Tibial nerve (tissue), 4 donors: ENCODE measurements around the gene NPW. TPM values are rescaled to one million over a fixed set of nuclear protein-coding genes. Genes with fewer than 3 reads are reported as not detected.
"Not testable (repeated sequence)": the region's sequence is repeated elsewhere in the genome, so short reads cannot be mapped to it uniquely, and the experiment has no call there.

Source experiments
- DNase-seq, 2 donors: peaks; one replicate each; pipeline ENCODE4 v3.0.0-alpha.2; 2019; ENCODE audit warnings: low spot score in 2 of 2
- H3K27ac ChIP-seq, 4 donors: fragments of 200-600 bp; sonication (generic) in 3 of 4; one replicate each; pipeline ENCODE4 v1.5.1; 2017 to 2019; ENCODE audit warnings: mild to moderate bottlenecking in 1 of 4
- H3K27me3 ChIP-seq, 2 donors: fragments of 200-600 bp; sonication (generic) in 1 of 2; one replicate each; pipeline versions ENCODE4 v1.5.1 to v1.6.0; 2017 to 2019
- H3K36me3 ChIP-seq, 3 donors: fragments of 200-600 bp; sonication (generic); one replicate each; pipeline ENCODE4 v1.5.1; 2018 to 2019
- H3K4me1 ChIP-seq, 4 donors: fragments of 200-600 bp; sonication (generic) in 3 of 4; one replicate each; pipeline ENCODE4 v1.5.1; 2017 to 2019
- H3K4me3 ChIP-seq, 4 donors: fragments of 200-600 bp; sonication (generic) in 3 of 4; one replicate each; pipeline ENCODE4 v1.5.1; 2017 to 2019; ENCODE audit warnings: mild to moderate bottlenecking in 1 of 4, moderate library complexity in 1 of 4
- H3K9me3 ChIP-seq, 4 donors: fragments of 200-600 bp; sonication (generic) in 3 of 4; one replicate each; pipeline ENCODE4 v1.5.1; 2017 to 2019
- CTCF ChIP-seq, 5 experiments: fragments of 200-600 bp in 3 of 5; fragments of 450-650 bp in 2 of 5; sonication (generic) in 3 of 5; IDR thresholded peaks; one replicate each; pipeline ENCODE4 v1.5.1; 2016 to 2019; ENCODE audit warnings: antibody characterized with exemption in 5 of 5, mild to moderate bottlenecking in 3 of 5, moderate library complexity in 2 of 5
- EP300 ChIP-seq, 2 donors: sonication (generic); formaldehyde crosslinking; IDR thresholded peaks; one replicate each; pipeline ENCODE4 v1.6.1; 2017; ENCODE audit warnings: antibody characterized with exemption in 2 of 2, mild to moderate bottlenecking in 1 of 2
- POLR2A ChIP-seq, 2 donors: fragments of 450-650 bp; IDR thresholded peaks; one replicate each; pipeline ENCODE4 v1.6.1; 2017; ENCODE audit warnings: antibody characterized with exemption in 2 of 2, mild to moderate bottlenecking in 2 of 2, moderate library complexity in 2 of 2
- WGBS, 2 donors: methylation state at CpG; one replicate each; pipeline ENCODE4 v1.1.5; 2018; 5-methylcytosine and 5-hydroxymethylcytosine counted together
- total RNA-seq, 4 donors: library from RNA; depleted of rRNA; stranded (reverse); fragments of >200 nt; gene quantifications; one replicate each; pipeline ENCODE4 v1.1.0, GENCODE V29; 2016

Gene NPW
- total RNA-seq, 4 donors from 2014 or later, result 3.0 to 3.1 TPM; not detected in 2

- TF ChIP-seq POLR2A (IDR thresholded peaks at IDR 0.05), result no peak
- no peak for TF ChIP-seq CTCF (IDR thresholded peaks at IDR 0.05)
- TF ChIP-seq EP300 (IDR thresholded peaks at IDR 0.05), result no peak
- H3K4me1 ChIP-seq, result peaks cover 4 to 58% (median 54%) of the 10 kb centered on the region in 4 donors
Observed at GRCh38 chr16:2009164-2009711, 10.3 kb upstream of the NPW start.

GRCh38 chr16:2009791-2010510 lies 9.6 kb upstream of the NPW start, which contains the start of gene ZNF598:
ZNF598 (minus strand) TSS chr16:2009821.
- peak; percentile 52 to 65 for DNase-seq
- WGBS, 2 donors, result 2 to 3% methylated on average over 15 to 40 of the region's 52 CpGs
- Histone ChIP-seq H3K36me3 (no peaks in the 10 kb centered on the region), H3K4me3 (peak within 1 kb of the TSS; percentile 68 to 98 (median 74)), H3K4me1 (peaks cover 4 to 50% (median 47%) of the 10 kb centered on the region in 4 donors), H3K27ac (peak within 1 kb of the TSS; percentile 84 to 99 (median 92)), H3K9me3 (no peaks in the 10 kb centered on the region), H3K27me3 (no peaks in the 10 kb centered on the region)
- TF ChIP-seq EP300 (IDR thresholded peaks at IDR 0.05) (peak; percentile 69 to 92), CTCF (IDR thresholded peaks at IDR 0.05) (peak in 3 of 5 experiments; percentile 11 to 49 (median 43)), POLR2A (IDR thresholded peaks at IDR 0.05) (peak; percentile 85 to 88)

More at GRCh38 chr16:2009164-2009711, 10.3 kb upstream of the NPW start:
- WGBS, 2 donors, result 0 to 3% methylated on average over 12 to 25 of the region's 55 CpGs
- H3K36me3 ChIP-seq, result no peaks in the 10 kb centered on the region
- H3K4me3 ChIP-seq, result peak overlapping the region; percentile 68 to 98 (median 74)
- peak overlapping the region in 3 of 4 donors; percentile 84 to 92 (median 92) for H3K27ac ChIP-seq
- H3K9me3 ChIP-seq, result no peaks in the 10 kb centered on the region
- no peaks in the 10 kb centered on the region for H3K27me3 ChIP-seq
- no peak for DNase-seq

- peaks cover 4 to 33% (median 32%) of the 10 kb centered on the region in 4 donors for H3K4me1 ChIP-seq
- not testable (repeated sequence) for DNase-seq, H3K9me3 ChIP-seq, H3K4me3 ChIP-seq, H3K36me3 ChIP-seq, H3K27me3 ChIP-seq, H3K27ac ChIP-seq
- WGBS, 2 donors, result 81 to 91% methylated on average over 9 of the region's 9 CpGs
Observed at GRCh38 chr16:2011726-2012125, 7.9 kb upstream of the NPW start.

GRCh38 chr16:2013527-2013926 lies 6.1 kb upstream of the NPW start:
- no peak for TF ChIP-seq EP300 (IDR thresholded peaks at IDR 0.05)
- no peak for TF ChIP-seq CTCF (IDR thresholded peaks at IDR 0.05)
- no peak for TF ChIP-seq POLR2A (IDR thresholded peaks at IDR 0.05)
- no peaks in the 10 kb centered on the region for H3K36me3 ChIP-seq
- H3K9me3 ChIP-seq, result no peaks in the 10 kb centered on the region
- peaks cover 0 to 15% (median 14%) of the 10 kb centered on the region in 4 donors for H3K4me1 ChIP-seq
- H3K27ac ChIP-seq, result no peak overlapping the region
- 73 to 81% methylated on average over 15 of the region's 15 CpGs for WGBS, 2 donors
- no peaks in the 10 kb centered on the region for H3K27me3 ChIP-seq
- no peak overlapping the region for H3K4me3 ChIP-seq
- DNase-seq, result no peak

GRCh38 chr16:2015117-2015946 lies 4.3 kb upstream of the NPW start:
- peaks cover 0 to 17% (median 7%) of the 10 kb centered on the region in 4 donors for H3K4me1 ChIP-seq
- DNase-seq, result no peak
- H3K9me3 ChIP-seq, result no peaks in the 10 kb centered on the region
- no peak overlapping the region for H3K27ac ChIP-seq
- TF ChIP-seq CTCF (IDR thresholded peaks at IDR 0.05), result no peak
- TF ChIP-seq EP300 (IDR thresholded peaks at IDR 0.05), result no peak
- TF ChIP-seq POLR2A (IDR thresholded peaks at IDR 0.05), result no peak
- 80 to 88% methylated on average over 24 of the region's 24 CpGs for WGBS, 2 donors
- no peaks in the 10 kb centered on the region for H3K36me3 ChIP-seq
- H3K27me3 ChIP-seq, result peaks cover 0 to 14% of the 10 kb centered on the region in 2 donors
- no peak overlapping the region for H3K4me3 ChIP-seq
